ENCODE results near the gene LINS1. TPM values are rescaled to one million over a fixed set of nuclear protein-coding genes. Genes with fewer than 3 reads are reported as not detected.

The LINS1 gene
- total RNA-seq, 1 experiment from 2014 or later: 22.3 TPM

- in situ Hi-C loops (cut with HindIII; ENCODE audit: low sequenced_read_pairs): no loop called here
These were observed 77.7 kb downstream of the LINS1 start for GRCh38 chr15:100524326-100524725.

DNA sequence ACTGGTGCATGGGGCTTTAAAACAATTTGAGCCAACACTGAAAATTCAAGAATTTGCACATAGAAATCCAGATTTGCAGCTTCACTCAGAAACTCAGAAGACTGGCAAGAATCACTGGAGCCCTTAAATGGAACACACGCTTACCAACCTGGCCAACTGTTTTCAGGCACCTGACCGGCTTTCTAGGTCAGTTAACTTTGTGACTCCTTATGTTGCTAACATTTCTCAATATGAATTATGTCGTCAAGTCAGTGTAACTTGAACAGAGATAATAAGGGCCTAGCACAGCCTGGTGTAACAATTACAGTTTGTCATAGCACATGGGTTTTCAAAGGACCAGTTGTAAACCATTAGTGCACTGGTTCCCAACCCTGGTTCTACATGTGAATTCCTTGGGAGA is 80.1 kb downstream of the LINS1 start:
- in situ Hi-C loops (cut with HindIII; ENCODE audit: low sequenced_read_pairs): no loop called here
- peak; percentile 20 for DNase-seq (ENCODE audit: low spot score)

More at GRCh38 chr15:100524326-100524725, 77.7 kb downstream of the LINS1 start:
- no peak for DNase-seq (ENCODE audit: low spot score)

DNA sequence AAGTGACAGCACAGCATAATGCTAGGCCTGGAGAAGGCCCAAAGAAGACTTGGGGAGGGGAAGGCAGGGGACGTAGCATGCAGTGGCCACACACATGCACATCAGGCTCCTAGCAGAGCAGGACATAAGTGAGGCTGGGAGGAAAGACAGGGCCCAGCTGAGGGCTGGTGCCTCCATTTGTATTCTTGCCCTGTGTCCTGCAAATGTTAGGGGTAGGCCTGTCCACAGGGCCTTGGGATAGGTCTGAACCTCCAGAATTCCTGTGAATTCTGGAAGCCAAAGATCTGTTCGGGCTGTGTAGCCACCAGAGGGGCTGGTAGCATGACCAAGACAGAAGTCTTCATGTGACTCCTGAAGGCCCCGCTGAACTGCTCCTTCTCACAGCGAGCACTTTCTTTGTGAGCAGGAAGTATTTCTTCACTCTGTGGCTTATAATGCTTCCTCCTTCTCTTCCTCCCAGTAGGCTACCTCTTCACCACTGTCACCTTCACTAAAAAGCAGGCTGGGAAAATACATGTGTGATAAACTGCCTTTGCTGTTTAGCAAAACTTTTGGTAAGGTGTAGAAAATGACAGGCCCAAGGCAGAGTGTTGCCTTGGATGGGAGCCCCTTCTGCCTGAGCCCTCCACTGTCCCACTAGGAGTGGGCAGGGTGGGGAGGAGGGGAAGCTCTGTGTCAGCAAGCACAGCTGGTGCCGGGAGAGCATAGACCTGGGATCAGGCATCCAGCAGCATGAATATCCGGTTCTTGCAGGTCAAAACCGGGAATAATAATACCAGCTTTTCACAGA is 81.7 kb downstream of the LINS1 start:
- in situ Hi-C loops (cut with HindIII; ENCODE audit: low sequenced_read_pairs): no loop called here
- DNase-seq (ENCODE audit: low spot score): no peak

DNA sequence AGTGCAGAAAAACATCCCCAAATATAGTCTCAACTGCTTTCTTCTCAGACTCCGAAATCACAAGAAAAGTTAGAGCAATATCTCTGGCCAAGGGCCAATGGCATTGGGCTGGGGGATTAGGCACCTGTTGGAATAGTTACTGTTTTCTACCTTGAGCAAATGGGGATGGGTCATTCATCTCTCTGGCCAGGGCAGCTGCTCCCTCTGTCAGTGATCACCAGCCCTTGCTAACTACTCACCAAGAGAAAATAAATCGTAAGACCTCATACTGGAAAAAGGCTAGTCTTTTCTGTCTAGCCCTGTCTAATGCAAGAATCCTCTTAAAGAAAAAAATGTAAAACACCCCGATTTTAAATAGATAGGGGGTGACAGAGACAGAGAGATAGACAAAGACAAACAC is 84.1 kb downstream of the LINS1 start:
- in situ Hi-C loops (cut with HindIII; ENCODE audit: low sequenced_read_pairs): no loop called here
- DNase-seq (ENCODE audit: low spot score): no peak

Other genes starting within 250 kb of the LINS1 start
- not detected in 2 replicates for gene CERS3, start 73.2 kb downstream of the LINS1 start, total RNA-seq (2014; rRNA removed; shearing (Covaris generic))
- gene ASB7, start 405 bp upstream of the LINS1 start, total RNA-seq (2014; rRNA removed; shearing (Covaris generic)): 8.6 and 12.2 TPM in 2 replicates